Large intestine (tissue), 3 donors: ENCODE data around the gene FITM2. TPM values are rescaled to one million over a fixed set of nuclear protein-coding genes. Genes with fewer than 3 reads are reported as not detected.
"Not testable (repeated sequence)": the region's sequence is repeated elsewhere in the genome, so short reads cannot be mapped to it uniquely, and the experiment has no call there.

ENCODE experiments used
- DNase-seq, 2 donors: peaks; one replicate each; pipeline versions ENCODE4 v3.0.0 to v3.0.0-alpha.2; 2013
- H3K27ac ChIP-seq: one replicate; pipeline ENCODE4 v1.5.1; 2013; ENCODE audit warnings: low read length
- H3K27me3 ChIP-seq: 2 replicates; pipeline ENCODE4 v1.6.1; 2013; ENCODE audit warnings: low read length; ENCODE audit not compliant: control insufficient read depth, insufficient read depth
- H3K36me3 ChIP-seq: 2 replicates; pipeline ENCODE4 v1.6.1; 2013; ENCODE audit warnings: low read length; ENCODE audit not compliant: control insufficient read depth, insufficient read depth
- H3K4me1 ChIP-seq: one replicate; pipeline ENCODE4 v1.6.1; 2013; ENCODE audit warnings: low read length; ENCODE audit not compliant: control insufficient read depth, insufficient read depth
- H3K4me3 ChIP-seq: one replicate; pipeline ENCODE4 v1.5.1; 2013; ENCODE audit warnings: low read length
- H3K9me3 ChIP-seq: one replicate; pipeline ENCODE4 v1.6.1; 2013; ENCODE audit warnings: mild to moderate bottlenecking, low read depth, low read length, moderate library complexity; ENCODE audit not compliant: control insufficient read depth
- WGBS: methylation state at CpG from one replicate; pipeline ENCODE4 v1.1.5; 2013; ENCODE audit warnings: low lambda C conversion rate; ENCODE audit not compliant: insufficient coverage; 5-methylcytosine and 5-hydroxymethylcytosine counted together
- polyA plus RNA-seq: library from polyadenylated mRNA; unstranded; fragments of 120-200 nt; gene quantifications from one replicate; pipeline ENCODE4 v1.2.1, GENCODE V29; 2013

The FITM2 gene
- polyA plus RNA-seq, 1 donor: 7.4 TPM

- Histone ChIP-seq H3K36me3 (no peaks in the 10 kb centered on the region), H3K4me1 (no peaks in the 10 kb centered on the region), H3K27ac (no peak overlapping the region), H3K4me3 (no peak overlapping the region), H3K27me3 (no peaks in the 10 kb centered on the region), H3K9me3 (no peaks in the 10 kb centered on the region)
- no peak for DNase-seq
- no CpG with 5 or more reads among the region's 4 CpGs for WGBS
Observed at GRCh38 chr20:44334709-44335108, 23.7 kb upstream of the FITM2 start.

- Histone ChIP-seq H3K27me3 (no peaks in the 10 kb centered on the region), H3K36me3 (no peaks in the 10 kb centered on the region), H3K4me3 (no peak overlapping the region), H3K4me1 (no peaks in the 10 kb centered on the region), H3K9me3 (no peaks in the 10 kb centered on the region), H3K27ac (no peak overlapping the region)
- no peak for DNase-seq
- WGBS: no CpG with 5 or more reads among the region's 8 CpGs
Observed at GRCh38 chr20:44334306-44334705, 23.3 kb upstream of the FITM2 start.

DNA sequence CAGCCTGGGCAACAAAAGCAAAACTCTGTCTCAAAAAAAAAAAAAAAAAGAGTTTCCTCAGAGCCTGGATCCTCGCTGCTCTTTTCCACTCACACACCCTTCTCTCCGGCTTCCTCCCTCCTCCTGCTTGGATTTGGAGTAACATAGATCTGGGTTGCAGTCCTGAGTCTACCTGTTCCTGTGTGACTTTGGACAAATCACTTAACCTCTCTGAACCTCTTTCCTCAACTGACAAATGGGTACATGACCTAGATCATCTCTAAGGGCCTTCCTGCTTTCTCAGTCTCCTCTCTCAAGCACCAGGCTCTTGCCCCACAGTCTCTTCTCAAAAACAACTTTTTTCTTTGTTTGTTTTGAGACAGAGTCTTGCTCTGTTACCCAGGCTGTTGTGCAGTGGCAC, 20.2 kb upstream of the FITM2 start:
- no peak for DNase-seq
- H3K4me1 ChIP-seq: no peaks in the 10 kb centered on the region
- H3K36me3 ChIP-seq: no peaks in the 10 kb centered on the region
- H3K27ac ChIP-seq: no peak overlapping the region
- WGBS: 100% methylated on average over 1 of the region's 2 CpGs
- H3K27me3 ChIP-seq: no peaks in the 10 kb centered on the region
- no peaks in the 10 kb centered on the region for H3K9me3 ChIP-seq
- H3K4me3 ChIP-seq: no peak overlapping the region

GRCh38 chr20:44328428-44328827, 17.4 kb upstream of the FITM2 start:
- no peak overlapping the region for H3K27ac ChIP-seq
- peaks cover 3% of the 10 kb centered on the region for H3K4me1 ChIP-seq
- H3K27me3 ChIP-seq: no peaks in the 10 kb centered on the region
- WGBS: 100% methylated on average over 1 of the region's 4 CpGs
- no peaks in the 10 kb centered on the region for H3K9me3 ChIP-seq
- no peaks in the 10 kb centered on the region for H3K36me3 ChIP-seq
- DNase-seq: no peak
- H3K4me3 ChIP-seq: no peak overlapping the region

DNA sequence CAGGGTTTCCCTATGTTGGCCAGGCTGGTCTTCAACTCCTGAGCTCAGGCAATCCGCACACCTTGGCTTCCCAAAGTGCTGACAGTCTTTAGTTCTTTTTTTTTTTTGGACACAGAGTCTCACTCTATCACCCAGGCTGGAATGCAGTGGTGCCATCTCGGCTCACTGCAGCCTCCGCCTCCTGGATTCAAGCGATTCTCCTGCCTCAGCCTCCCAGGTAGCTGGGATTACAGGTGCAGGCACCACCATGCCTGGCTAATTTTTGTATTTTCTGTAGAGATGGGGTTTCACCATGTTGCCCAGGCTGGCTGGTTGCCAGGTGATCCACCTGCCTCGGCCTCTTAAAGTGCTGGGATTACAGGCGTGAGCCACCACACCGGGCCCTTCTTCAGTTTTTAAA, 16.7 kb upstream of the FITM2 start:
- not testable (repeated sequence) for H3K4me1 ChIP-seq, H3K4me3 ChIP-seq, H3K27ac ChIP-seq, H3K9me3 ChIP-seq, H3K36me3 ChIP-seq, DNase-seq, H3K27me3 ChIP-seq
- WGBS: no CpG with 5 or more reads among the region's 7 CpGs

DNA sequence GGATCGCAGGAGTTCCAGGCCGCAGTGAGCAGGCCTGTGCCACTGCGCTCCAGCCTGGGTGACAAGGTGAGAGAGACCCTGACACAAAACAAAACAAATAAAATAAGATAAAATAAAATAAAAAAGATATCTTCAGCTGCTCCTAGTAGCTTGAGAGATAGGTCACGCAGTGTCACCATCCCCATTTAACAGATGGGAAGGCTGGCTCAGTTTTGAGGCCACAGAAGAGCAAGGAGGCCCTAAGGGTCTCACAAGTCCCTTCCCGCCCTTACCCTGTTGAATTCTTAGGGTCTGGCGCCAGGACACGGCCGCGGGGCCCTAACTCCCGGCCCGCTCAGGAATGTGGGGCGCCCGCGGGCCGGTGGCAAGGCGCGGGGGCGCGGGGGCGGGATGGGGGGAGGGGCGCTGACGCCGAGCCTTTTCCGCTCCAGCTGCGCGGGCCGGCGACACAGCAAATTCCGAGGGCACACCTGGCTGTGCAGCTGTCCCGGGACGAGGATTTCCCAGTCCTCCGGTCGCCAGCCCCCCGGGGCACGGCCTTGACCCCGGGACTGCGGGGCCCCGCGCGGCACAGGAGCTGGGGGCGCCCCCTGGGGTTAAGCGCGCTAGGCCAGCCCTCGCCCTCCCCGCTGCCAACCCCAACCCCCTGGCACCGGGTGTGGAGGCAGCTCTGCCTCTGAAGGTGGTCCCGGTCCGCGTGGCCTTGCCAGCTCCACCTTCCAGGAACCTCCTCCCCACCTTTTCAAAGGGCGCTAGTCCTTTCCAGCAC, 15.6 kb upstream of the FITM2 start:
- H3K27ac ChIP-seq: no peak overlapping the region
- DNase-seq: peak in 1 of 2 donors; percentile 22

DNA sequence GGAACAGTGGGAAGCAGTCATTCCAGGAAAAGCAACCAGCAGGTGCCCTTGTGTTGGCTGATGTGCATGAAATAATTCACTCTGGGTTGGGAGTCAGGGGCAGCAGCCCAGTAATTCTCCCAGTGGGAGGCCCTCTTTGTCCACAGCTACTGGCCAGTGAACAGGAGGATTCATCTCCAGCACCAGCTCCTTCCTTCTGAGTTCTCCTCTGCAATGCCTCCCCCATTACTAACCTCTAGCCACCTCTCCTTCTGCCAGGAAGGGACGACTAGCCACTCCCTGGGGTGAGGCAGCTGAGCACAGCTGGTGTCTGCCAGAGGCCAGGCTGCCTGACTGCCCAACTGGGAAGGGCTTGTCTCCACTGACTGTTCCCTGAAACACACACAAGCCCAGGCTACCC, 13.3 kb upstream of the FITM2 start:
- DNase-seq: peak in 1 of 2 donors; percentile 32
- Histone ChIP-seq H3K4me1 (peaks cover 3% of the 10 kb centered on the region), H3K9me3 (no peaks in the 10 kb centered on the region), H3K27ac (no peak overlapping the region), H3K36me3 (no peaks in the 10 kb centered on the region), H3K27me3 (no peaks in the 10 kb centered on the region), H3K4me3 (no peak overlapping the region)
- no CpG with 5 or more reads among the region's 1 CpG for WGBS

More for the DNA sequence above, 15.6 kb upstream of the FITM2 start:
- no CpG with 5 or more reads among the region's 50 CpGs for WGBS
- Histone ChIP-seq H3K36me3 (no peaks in the 10 kb centered on the region), H3K4me3 (peak overlapping the region; percentile 26), H3K9me3 (no peaks in the 10 kb centered on the region), H3K27me3 (no peaks in the 10 kb centered on the region), H3K4me1 (peaks cover 3% of the 10 kb centered on the region)

DNA sequence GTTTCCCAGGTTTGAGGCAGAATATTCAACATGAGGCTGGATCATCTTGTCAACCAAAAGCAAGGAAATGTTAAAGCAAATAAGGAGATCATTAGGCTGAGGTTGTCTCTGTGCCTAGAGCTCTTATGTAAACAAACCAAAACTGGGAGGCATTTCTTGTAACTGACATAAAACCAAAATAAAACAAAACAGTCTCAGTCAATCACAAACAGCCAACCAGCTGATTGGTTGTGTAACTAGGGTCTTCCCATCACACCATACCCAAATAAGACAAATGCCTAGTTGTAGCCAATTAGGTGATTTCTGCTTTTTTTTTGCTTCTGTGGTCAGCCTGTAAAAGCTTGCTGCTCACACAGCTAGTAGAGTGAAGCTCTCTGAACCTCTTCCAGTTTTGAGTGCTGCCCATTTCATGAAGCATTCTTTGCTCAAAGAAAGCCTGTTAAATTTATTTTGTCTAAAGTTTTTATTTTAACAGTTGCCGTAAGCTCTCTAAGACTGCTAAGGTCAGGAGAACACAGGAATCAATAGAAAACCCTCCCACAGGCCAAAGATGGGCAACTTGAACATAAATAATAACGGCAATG, 8.9 kb upstream of the FITM2 start:
- DNase-seq: no peak
- H3K9me3 ChIP-seq: no peaks in the 10 kb centered on the region
- H3K36me3 ChIP-seq: no peaks in the 10 kb centered on the region
- H3K4me1 ChIP-seq: peaks cover 3% of the 10 kb centered on the region
- H3K27me3 ChIP-seq: no peaks in the 10 kb centered on the region
- H3K4me3 ChIP-seq: no peak overlapping the region
- 100% methylated on average over 2 of the region's 2 CpGs for WGBS
- no peak overlapping the region for H3K27ac ChIP-seq

DNA sequence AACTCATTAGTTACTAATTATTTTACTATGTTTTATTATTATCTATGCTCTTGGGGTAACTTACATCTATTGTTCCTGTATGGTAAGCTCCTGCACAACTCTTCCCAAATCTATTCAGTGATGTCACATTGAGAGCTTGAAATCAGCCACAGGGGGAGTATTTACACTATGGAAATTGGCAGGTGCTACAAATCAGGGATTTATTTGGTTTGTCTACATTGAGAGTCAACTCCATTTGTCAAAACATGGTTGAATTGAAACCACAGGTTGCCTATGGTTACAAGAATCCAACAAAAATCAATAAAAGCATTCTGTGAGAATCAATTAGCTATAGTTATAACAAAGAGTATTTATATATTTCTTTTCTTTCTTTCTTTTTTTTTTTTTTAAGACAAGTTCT, 3.9 kb upstream of the FITM2 start:
- DNase-seq: no peak
- Histone ChIP-seq H3K27me3 (no peaks in the 10 kb centered on the region), H3K4me1 (peaks cover 6% of the 10 kb centered on the region), H3K4me3 (no peak overlapping the region), H3K36me3 (no peaks in the 10 kb centered on the region), H3K9me3 (no peaks in the 10 kb centered on the region), H3K27ac (no peak overlapping the region)

DNA sequence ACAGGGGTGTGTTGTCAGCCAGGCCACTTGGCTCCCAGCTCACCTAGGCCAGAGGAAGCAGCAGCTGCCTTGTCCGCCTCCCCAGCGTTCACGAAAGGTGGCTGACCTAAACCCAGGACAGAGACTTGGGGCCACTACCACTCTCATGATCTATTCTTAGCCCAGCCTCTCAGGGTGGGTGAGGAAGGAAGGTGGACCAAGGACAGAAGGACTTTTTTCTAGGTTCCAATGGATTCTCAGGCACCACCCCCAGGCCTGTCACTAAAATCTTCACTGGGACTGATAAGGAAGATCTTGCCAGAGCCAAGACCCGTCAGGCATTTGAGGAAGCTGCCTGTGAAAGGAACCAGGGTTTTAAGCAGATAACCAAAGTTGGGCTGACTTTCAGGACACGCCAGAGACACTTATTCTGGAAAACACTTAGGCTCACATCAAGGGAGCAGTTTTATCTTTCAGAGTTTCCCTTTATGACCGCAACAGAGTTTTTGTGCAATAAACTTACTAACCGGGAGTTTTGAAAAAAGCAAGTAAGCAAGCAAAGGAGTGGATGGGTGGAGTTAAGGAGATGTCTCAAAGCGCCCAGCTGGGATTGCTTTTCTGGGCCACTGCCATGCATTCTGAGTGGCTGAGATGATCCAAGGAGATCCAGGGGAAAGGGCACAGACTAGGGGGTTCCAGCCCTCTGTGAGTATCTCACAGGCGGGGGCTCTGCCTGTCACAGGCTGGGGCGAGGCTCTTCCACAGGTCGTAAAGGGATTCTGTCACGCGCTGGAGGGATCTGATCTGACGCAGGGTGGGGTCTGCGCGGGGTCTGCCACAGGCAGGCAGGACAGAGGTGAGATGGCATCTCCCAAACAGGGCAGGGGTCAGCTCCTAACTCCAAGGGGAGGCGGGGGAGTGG, 989 bp downstream of the FITM2 start:
- peak in 1 of 2 donors; percentile 51 for DNase-seq
- WGBS: 0% methylated on average over 1 of the region's 17 CpGs

More for the DNA sequence above, 989 bp downstream of the FITM2 start:
- H3K27me3 ChIP-seq: no peaks in the 10 kb centered on the region
- peak overlapping the region; percentile 92 for H3K4me3 ChIP-seq
- H3K9me3 ChIP-seq: no peaks in the 10 kb centered on the region
- H3K36me3 ChIP-seq: peaks cover 4% of the 10 kb centered on the region
- H3K4me1 ChIP-seq: peaks cover 10% of the 10 kb centered on the region
- H3K27ac ChIP-seq: peak overlapping the region; percentile 26
